H1 (cell line): ENCODE results near the gene ADGRL3. TPM values are rescaled to one million over a fixed set of nuclear protein-coding genes. Genes with fewer than 3 reads are reported as not detected.
A peak's percentile ranks its signal among the peaks of the same experiment; 100 is the strongest.

Experiments used
- CTCF ChIA-PET: fragments of 300-600 bp; sonication (Branson Sonifier 250); formaldehyde crosslinking; loops from one replicate; lab custom pipeline; 2021; ENCODE audit not compliant: partially characterized antibody; lab: Charles Lee
- POLR2A ChIA-PET: fragments of 300-600 bp; sonication (Branson Sonifier 250); formaldehyde crosslinking; loops from one replicate; lab custom pipeline; 2021; ENCODE audit warnings: inconsistent platforms; ENCODE audit not compliant: partially characterized antibody; lab: Charles Lee
- DNase-seq, 2 experiments: peaks; one replicate each; pipeline versions ENCODE4 v3.0.0 to v3.0.0-alpha.2; 2010 to 2022; ENCODE audit warnings: low spot score in 2 of 2, low read depth in 1 of 2, mixed read lengths in 1 of 2
- FAIRE-seq: peaks from 2 replicates; lab custom pipeline; 2011; peaks lifted over from hg19 to GRCh38; lab: Jason Lieb, UNC
- H2AFZ ChIP-seq: 2 replicates; pipeline ENCODE4 v1.8.1; 2012; ENCODE audit warnings: low read length, inconsistent platforms
- H2AK5ac ChIP-seq: 2 replicates; pipeline ENCODE4 v1.6.1; 2013; ENCODE audit warnings: low read depth, low read length
- H2BK120ac ChIP-seq: replicated peaks from 2 replicates; pipeline ENCODE3; 2013; ENCODE audit warnings: low read depth, low read length, inconsistent platforms
- H2BK12ac ChIP-seq: 2 replicates; pipeline ENCODE4 v1.6.1; 2013; ENCODE audit warnings: low read depth, low read length
- H2BK15ac ChIP-seq: 2 replicates; pipeline ENCODE4 v1.6.1; 2013; ENCODE audit warnings: low read length
- H2BK20ac ChIP-seq: 2 replicates; pipeline ENCODE4 v1.6.1; 2013; ENCODE audit warnings: low read length
- H2BK5ac ChIP-seq: 2 replicates; pipeline ENCODE4 v1.6.1; 2013; ENCODE audit warnings: low read depth, low read length
- H3K14ac ChIP-seq: 2 replicates; pipeline ENCODE4 v1.6.1; 2013; ENCODE audit warnings: inconsistent platforms; ENCODE audit not compliant: insufficient read length
- H3K18ac ChIP-seq: 2 replicates; pipeline ENCODE4 v1.6.1; 2013; ENCODE audit warnings: low read length; ENCODE audit errors: extremely low read depth
- H3K23ac ChIP-seq: 2 replicates; pipeline ENCODE4 v1.6.1; 2013; ENCODE audit warnings: inconsistent platforms; ENCODE audit not compliant: insufficient read length
- H3K23me2 ChIP-seq: 2 replicates; pipeline ENCODE4 v1.6.1; 2013; ENCODE audit warnings: low read depth, low read length
- H3K27ac ChIP-seq: 2 replicates; pipeline ENCODE4 v1.6.1; 2011; ENCODE audit warnings: low read depth, low read length, inconsistent platforms
- H3K27me3 ChIP-seq, 4 experiments: replicated peaks in 1 of 4; 1 replicate in 1 of 4; 2 replicates in 3 of 4; pipeline versions ENCODE4 v1.6.1 to v1.8.1; 2011 to 2013; ENCODE audit warnings: low read length in 3 of 4, mild to moderate bottlenecking in 3 of 4, inconsistent platforms in 2 of 4, mixed read lengths in 2 of 4, moderate library complexity in 1 of 4; ENCODE audit not compliant: control insufficient read depth in 3 of 4, insufficient read depth in 3 of 4; ENCODE audit errors: extremely low read depth in 1 of 4
- H3K36me3 ChIP-seq, 4 experiments: 2 replicates each; pipeline versions ENCODE4 v1.6.1 to v1.8.1; 2011 to 2013; ENCODE audit warnings: mild to moderate bottlenecking in 4 of 4, low read length in 3 of 4, moderate library complexity in 2 of 4, control low read depth in 1 of 4, inconsistent platforms in 1 of 4; ENCODE audit not compliant: insufficient read depth in 4 of 4, control insufficient read depth in 2 of 4
- H3K4ac ChIP-seq: replicated peaks from 2 replicates; pipeline ENCODE3; 2013; ENCODE audit warnings: low read length, low read depth, mixed read lengths, inconsistent platforms; ENCODE audit not compliant: insufficient read length
- H3K4me1 ChIP-seq, 4 experiments: replicated peaks in 1 of 4; 1 replicate in 1 of 4; 2 replicates in 3 of 4; pipeline versions ENCODE4 v1.6.1 to v1.8.1; 2011 to 2013; ENCODE audit warnings: low read length in 3 of 4, inconsistent platforms in 2 of 4, mixed read lengths in 1 of 4; ENCODE audit not compliant: insufficient read depth in 4 of 4, control insufficient read depth in 3 of 4
- H3K4me2 ChIP-seq, 2 experiments: 2 replicates each; pipeline versions ENCODE4 v1.6.1 to v1.8.1; 2011 to 2013; ENCODE audit warnings: low read depth in 2 of 2, low read length in 2 of 2, control low read depth in 1 of 2, inconsistent platforms in 1 of 2, mild to moderate bottlenecking in 1 of 2; ENCODE audit not compliant: insufficient read depth in 1 of 2
- H3K4me3 ChIP-seq, 4 experiments: fragments of 200-600, 300-600 bp in 1 of 4; sonication (generic), shearing (Covaris generic), sonication (Bioruptor Twin) in 1 of 4; 2 replicates each; pipeline versions ENCODE4 v1.5.1 to v1.8.1; 2011 to 2016; ENCODE audit warnings: low read length in 4 of 4, low read depth in 3 of 4, control low read depth in 2 of 4, inconsistent platforms in 2 of 4, mild to moderate bottlenecking in 2 of 4, mixed read lengths in 1 of 4, moderate library complexity in 1 of 4; ENCODE audit not compliant: insufficient read depth in 2 of 4; ENCODE audit errors: extremely low read depth in 1 of 4
- H3K56ac ChIP-seq: replicated peaks from 2 replicates; pipeline ENCODE3; 2013; ENCODE audit warnings: low read depth, mild to moderate bottlenecking, mixed read lengths, low read length, inconsistent platforms; ENCODE audit not compliant: insufficient read length
- H3K79me1 ChIP-seq: 2 replicates; pipeline ENCODE4 v1.6.1; 2013; ENCODE audit warnings: low read depth, low read length, control low read depth
- H3K79me2 ChIP-seq, 2 experiments: 2 replicates each; pipeline versions ENCODE4 v1.6.1 to v1.8.1; 2012 to 2013; ENCODE audit warnings: low read length in 2 of 2, mild to moderate bottlenecking in 2 of 2, inconsistent platforms in 1 of 2; ENCODE audit not compliant: insufficient read depth in 2 of 2, control insufficient read depth in 1 of 2
- H3K9ac ChIP-seq, 4 experiments: replicated peaks in 1 of 4; 1 replicate in 1 of 4; 2 replicates in 3 of 4; pipeline versions ENCODE4 v1.6.1 to v1.8.1; 2011 to 2013; ENCODE audit warnings: low read depth in 3 of 4, low read length in 3 of 4, control low read depth in 2 of 4, mild to moderate bottlenecking in 2 of 4, moderate library complexity in 2 of 4, inconsistent platforms in 1 of 4; ENCODE audit errors: extremely low read depth in 1 of 4
- H3K9me3 ChIP-seq, 2 experiments: 2 replicates each; pipeline versions ENCODE4 v1.6.1 to v1.8.1; 2012 to 2013; ENCODE audit warnings: mild to moderate bottlenecking in 2 of 2, moderate library complexity in 2 of 2, control low read depth in 1 of 2, inconsistent platforms in 1 of 2, low read depth in 1 of 2, low read length in 1 of 2, mixed read lengths in 1 of 2; ENCODE audit not compliant: insufficient read depth in 2 of 2
- H4K20me1 ChIP-seq, 2 experiments: replicated peaks in 1 of 2; 2 replicates each; pipeline versions ENCODE3 to v1.8.1; 2011 to 2013; ENCODE audit warnings: inconsistent platforms in 2 of 2, low read length in 2 of 2, mild to moderate bottlenecking in 1 of 2; ENCODE audit not compliant: insufficient read depth in 2 of 2, control insufficient read depth in 1 of 2
- H4K5ac ChIP-seq: 2 replicates; pipeline ENCODE4 v1.6.1; 2013; ENCODE audit warnings: low read length, low read depth, mixed read lengths, inconsistent platforms; ENCODE audit not compliant: insufficient read length
- H4K8ac ChIP-seq: 2 replicates; pipeline ENCODE4 v1.8.0; 2013; ENCODE audit warnings: mild to moderate bottlenecking, moderate library complexity, low read length, inconsistent platforms; ENCODE audit not compliant: insufficient read depth; ENCODE audit errors: extremely low read depth
- H4K91ac ChIP-seq: replicated peaks from 2 replicates; pipeline ENCODE3; 2013; ENCODE audit warnings: low read length, mixed read lengths, inconsistent platforms; ENCODE audit not compliant: insufficient read length
- EZH2 ChIP-seq: fragments of 200-600 bp; sonication (generic); IDR thresholded peaks from 2 replicates; pipeline ENCODE4 v1.7.1; 2012; ENCODE audit warnings: low read depth, mild to moderate bottlenecking, moderate library complexity, low read length, inconsistent platforms; ENCODE audit not compliant: severe bottlenecking
- GABPA ChIP-seq: IDR thresholded peaks from 2 replicates; pipeline ENCODE4 v1.6.1; 2011; ENCODE audit warnings: mild to moderate bottlenecking, low read length, moderate library complexity, borderline replicate concordance; ENCODE audit not compliant: insufficient read depth
- KDM5A ChIP-seq: fragments of 200-600 bp; IDR thresholded peaks from 2 replicates; pipeline ENCODE4 v1.7.1; 2012; ENCODE audit warnings: mild to moderate bottlenecking, low read length, inconsistent platforms, mixed read lengths
- NRF1 ChIP-seq: IDR thresholded peaks from 2 replicates; pipeline ENCODE4 v1.6.1; 2011; ENCODE audit warnings: mild to moderate bottlenecking, low read depth, low read length, improper control_type of control experiment
- RAD21 ChIP-seq, 2 experiments: IDR thresholded peaks in 1 of 2; conservative IDR thresholded peaks in 1 of 2; 2 replicates each; pipeline ENCODE4 v1.6.1; 2011; ENCODE audit warnings: low read depth in 2 of 2, low read length in 2 of 2, improper control_type of control experiment in 1 of 2, inconsistent platforms in 1 of 2, mild to moderate bottlenecking in 1 of 2, moderate library complexity in 1 of 2
- SRF ChIP-seq: IDR thresholded peaks from 2 replicates; pipeline ENCODE4 v1.6.1; 2011; ENCODE audit warnings: mild to moderate bottlenecking, low read depth, low read length, moderate library complexity
- WGBS, 2 experiments: shearing (Covaris generic) in 1 of 2; methylation state at CpG; one replicate each; pipeline versions ENCODE4 v1.1.6 to v1.1.7; 2013 to 2015; ENCODE audit warnings: low lambda C conversion rate in 2 of 2, mixed read lengths in 2 of 2, inconsistent platforms in 1 of 2, low coverage in 1 of 2, missing lambda C conversion rate in 1 of 2; ENCODE audit not compliant: insufficient replicate concordance in 2 of 2, insufficient coverage in 1 of 2, insufficient read length in 1 of 2; ENCODE audit errors: extremely low coverage in 1 of 2, missing lambda C conversion rate in 1 of 2; 5-methylcytosine and 5-hydroxymethylcytosine counted together
- polyA plus RNA-seq, 7 experiments: library from polyadenylated mRNA; depleted of rRNA in 3 of 7; stranded (reverse) in 5 of 7; unstranded in 2 of 7; fragments of >200 nt in 5 of 7; fragments of 200-250 nt in 2 of 7; gene quantifications; 1 replicate in 5 of 7; 2 replicates in 1 of 7; 4 replicates in 1 of 7; pipeline versions ENCODE4 v1.2.1 to v1.2.3, GENCODE V29; 2011 to 2013; ENCODE audit warnings: missing spikeins in 2 of 7, mixed read lengths in 2 of 7
- total RNA-seq: library from RNA; stranded (reverse); fragmentation: NEBNext Ultra II Directional; extraction: Animal tissue kit (Norgen Biotek cat#: 25700); gene quantifications from 2 replicates; pipeline ENCODE4 v1.2.1, GENCODE V29; 2021
- TF ChIP-seq, protein P1 (sequence below): IDR thresholded peaks from 2 replicates; pipeline ENCODE4 v1.6.1; 2012; ENCODE audit warnings: inconsistent platforms

Gene ADGRL3
- total and polyA plus RNA-seq, 2 of the 8 experiments (the other 6 are each of a cell fraction or from before 2014, with no cell fraction given): 6.6 to 13.0 TPM

DNA sequence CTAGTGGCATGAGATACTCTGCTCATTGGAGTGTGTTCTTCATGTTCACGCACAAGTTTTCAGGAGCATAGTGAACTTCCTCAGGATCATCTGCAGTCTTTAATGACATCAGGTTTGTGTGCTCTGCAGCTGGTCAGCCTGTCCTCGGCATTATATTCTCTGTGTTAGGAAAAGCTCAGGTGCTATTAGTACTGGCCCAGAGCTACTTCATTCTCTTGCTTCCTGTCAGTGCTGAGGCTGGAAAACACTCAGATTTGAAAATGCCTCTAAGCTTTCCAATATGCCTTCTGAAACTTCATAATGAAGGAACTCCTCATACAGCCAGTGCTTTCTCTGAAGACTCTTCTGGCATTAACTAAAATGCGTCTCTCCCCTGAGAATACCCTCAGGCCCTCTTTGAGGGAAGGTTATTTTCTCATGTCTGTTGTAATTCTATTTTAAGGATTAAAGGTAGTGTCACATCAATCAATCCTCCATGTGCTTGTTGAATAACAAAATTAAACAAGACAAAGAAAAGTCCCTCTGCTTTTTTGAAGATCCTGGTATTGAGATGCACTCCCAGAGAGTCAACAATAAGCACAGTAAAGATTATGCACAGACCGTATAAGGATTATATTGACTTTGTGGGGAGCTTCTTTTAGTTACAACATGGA is 666.4 kb downstream of the ADGRL3 start:
- Histone ChIP-seq H3K4me2 (no peak overlapping the region), H2BK12ac (peak overlapping the region; percentile 71; the same call in 1 of the 2 replicates), H3K36me3 (no peaks in the 10 kb centered on the region)
- TF ChIP-seq KDM5A (no peak), RAD21 (IDR thresholded peaks at IDR 0.05 in 1 of 2, conservative IDR thresholded peaks at IDR 0.05 in 1 of 2; ENCODE audit: low read depth in 2 of 2, low read length in 2 of 2) (no peak), EZH2 (no peak), NRF1 (no peak), GABPA (no peak), SRF (no peak)
- TF ChIP-seq, protein P1, sequence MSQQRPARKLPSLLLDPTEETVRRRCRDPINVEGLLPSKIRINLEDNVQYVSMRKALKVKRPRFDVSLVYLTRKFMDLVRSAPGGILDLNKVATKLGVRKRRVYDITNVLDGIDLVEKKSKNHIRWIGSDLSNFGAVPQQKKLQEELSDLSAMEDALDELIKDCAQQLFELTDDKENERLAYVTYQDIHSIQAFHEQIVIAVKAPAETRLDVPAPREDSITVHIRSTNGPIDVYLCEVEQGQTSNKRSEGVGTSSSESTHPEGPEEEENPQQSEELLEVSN: no peak

More for the DNA sequence above, 666.4 kb downstream of the ADGRL3 start:
- no peak overlapping the region for H4K91ac ChIP-seq
- H2AFZ ChIP-seq: no peak overlapping the region
- H4K8ac ChIP-seq: no peak overlapping the region
- no peak overlapping the region for H2BK5ac ChIP-seq
- H3K4me1 ChIP-seq: peaks cover 0 to 6% (median 5%) of the 10 kb centered on the region in 4 experiments; a peak in 3 of 7 replicates
- FAIRE-seq: peak; percentile 70
- no peak overlapping the region for H2BK20ac ChIP-seq
- no peak overlapping the region for H2AK5ac ChIP-seq
- H3K23ac ChIP-seq: no peak overlapping the region
- no peak overlapping the region for H3K14ac ChIP-seq
- no peaks in the 10 kb centered on the region for H3K79me2 ChIP-seq
- no peak overlapping the region for H3K56ac ChIP-seq
- ChIA-PET POLR2A (interaction anchor here (1.8 to 2.5 kb wide), 2 partner anchors 13 to 106 kb away, joined by 4 to 6 read pairs; no protein-coding TSS in a partner anchor), CTCF (no interaction called here)
- peak overlapping the region; percentile 2; the same call in 1 of the 2 replicates for H3K18ac ChIP-seq
- H3K9me3 ChIP-seq: no peaks in the 10 kb centered on the region
- no peak for DNase-seq
- H3K9ac ChIP-seq: no peak overlapping the region
- no peak overlapping the region for H3K27ac ChIP-seq
- no peaks in the 10 kb centered on the region for H3K23me2 ChIP-seq
- H3K27me3 ChIP-seq: no peaks in the 10 kb centered on the region
- H3K4me3 ChIP-seq: no peak overlapping the region
- no peak overlapping the region for H2BK120ac ChIP-seq
- H3K4ac ChIP-seq: peak overlapping the region; percentile 19
- no peaks in the 10 kb centered on the region for H4K20me1 ChIP-seq
- peak overlapping the region; percentile 0; the same call in 1 of the 2 replicates for H2BK15ac ChIP-seq
- no peak overlapping the region for H4K5ac ChIP-seq
- WGBS, 2 experiments: 65% methylated on average over 4 of the region's 4 CpGs; no CpG with 5 or more reads in 1 of the 2 experiments
- no peaks in the 10 kb centered on the region for H3K79me1 ChIP-seq
